PC-9 (cell line): ENCODE data around the gene ACAD11.

Experiments used
- EZH2 ChIP-seq: fragments of 200-600 bp; sonication (generic); IDR thresholded peaks from 2 replicates; pipeline ENCODE4 v1.8.0; 2017; ENCODE audit warnings: antibody characterized with exemption, low read depth
- TF ChIP-seq, protein P1 (sequence below): fragments of 200-600 bp; sonication (generic); conservative IDR thresholded peaks from 2 replicates; pipeline ENCODE4 v1.6.1; 2017; ENCODE audit warnings: mixed run types, antibody characterized with exemption, mild to moderate bottlenecking, moderate library complexity

DNA sequence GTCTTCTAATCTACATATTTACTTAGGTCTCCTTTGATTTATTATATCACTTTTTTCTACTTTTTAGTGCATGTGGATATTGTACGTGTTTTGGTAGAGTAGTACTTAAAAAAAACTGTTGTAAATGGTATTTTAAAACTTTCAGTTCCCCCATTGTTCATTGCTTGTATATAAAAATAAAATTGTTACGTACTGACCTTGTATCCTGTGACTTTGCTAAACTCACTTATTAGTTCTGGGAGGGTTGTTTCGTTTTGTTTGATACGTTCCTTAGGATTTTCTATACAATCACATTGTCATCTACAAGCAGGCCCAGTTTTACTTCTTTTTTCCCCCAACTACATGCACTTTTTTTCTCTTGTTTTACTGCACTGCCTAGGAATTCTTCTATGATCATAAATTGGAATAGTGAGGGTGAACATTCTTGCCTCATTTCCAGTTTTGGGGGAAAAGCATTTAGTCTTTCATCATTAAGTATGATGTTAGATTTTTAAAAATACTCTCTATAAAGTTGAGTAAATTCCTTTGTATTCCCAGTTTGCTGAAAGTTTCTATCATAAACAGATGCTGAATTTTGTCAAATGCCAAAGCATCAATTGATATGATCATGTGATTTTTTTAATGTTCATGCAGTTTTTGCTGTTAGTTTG lies 96.1 kb downstream of the ACAD11 start:
- TF ChIP-seq, protein P1, sequence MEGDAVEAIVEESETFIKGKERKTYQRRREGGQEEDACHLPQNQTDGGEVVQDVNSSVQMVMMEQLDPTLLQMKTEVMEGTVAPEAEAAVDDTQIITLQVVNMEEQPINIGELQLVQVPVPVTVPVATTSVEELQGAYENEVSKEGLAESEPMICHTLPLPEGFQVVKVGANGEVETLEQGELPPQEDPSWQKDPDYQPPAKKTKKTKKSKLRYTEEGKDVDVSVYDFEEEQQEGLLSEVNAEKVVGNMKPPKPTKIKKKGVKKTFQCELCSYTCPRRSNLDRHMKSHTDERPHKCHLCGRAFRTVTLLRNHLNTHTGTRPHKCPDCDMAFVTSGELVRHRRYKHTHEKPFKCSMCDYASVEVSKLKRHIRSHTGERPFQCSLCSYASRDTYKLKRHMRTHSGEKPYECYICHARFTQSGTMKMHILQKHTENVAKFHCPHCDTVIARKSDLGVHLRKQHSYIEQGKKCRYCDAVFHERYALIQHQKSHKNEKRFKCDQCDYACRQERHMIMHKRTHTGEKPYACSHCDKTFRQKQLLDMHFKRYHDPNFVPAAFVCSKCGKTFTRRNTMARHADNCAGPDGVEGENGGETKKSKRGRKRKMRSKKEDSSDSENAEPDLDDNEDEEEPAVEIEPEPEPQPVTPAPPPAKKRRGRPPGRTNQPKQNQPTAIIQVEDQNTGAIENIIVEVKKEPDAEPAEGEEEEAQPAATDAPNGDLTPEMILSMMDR: no peak
- no peak for TF ChIP-seq EZH2
